K562 (cell line): ENCODE data around the gene SPSB1. TPM values are rescaled to one million over a fixed set of nuclear protein-coding genes. Genes with fewer than 3 reads are reported as not detected.

Experiments used
- ATAC-seq: fragments of 200-7000 bp; cut with Tn5 transposase; 3 replicates; pipeline ENCODE4 v1.9.1; 2020; ENCODE audit warnings: moderate library complexity
- BruUV-seq: library from RNA; stranded (reverse); fragments of 400-500 nt; replicated peaks from 2 replicates; lab custom pipeline; 2021; lab: Mats Ljungman, UMichigan
- CTCF ChIA-PET: fragments of 300-600 bp; formaldehyde crosslinking; extraction: SDS; loops from one replicate; lab custom pipeline; 2021; ENCODE audit warnings: low intra/inter-chr PET ratio; lab: Yijun Ruan, JAX
- POLR2A ChIA-PET: fragments of 300-600, 350-650 bp; sonication (Branson Sonifier 250); formaldehyde crosslinking; extraction: SDS; loops from one replicate; lab custom pipeline; 2021; ENCODE audit warnings: antibody characterized with exemption, inconsistent platforms; lab: Yijun Ruan, JAX
- DNase-seq, 4 experiments: peaks; one replicate each; pipeline versions ENCODE4 v3.0.0 to v3.0.0-alpha.2; 2011 to 2018; ENCODE audit warnings: low spot score in 3 of 4, mixed read lengths in 3 of 4; ENCODE audit errors: extremely low read depth in 1 of 4
- FAIRE-seq: peaks from 2 replicates; lab custom pipeline; 2011; peaks lifted over from hg19 to GRCh38; lab: Jason Lieb, UNC
- H2AFZ ChIP-seq: 2 replicates; pipeline ENCODE4 v1.6.0; 2011; ENCODE audit warnings: low read depth, low read length, control low read depth, inconsistent platforms
- H3K27ac ChIP-seq: fragments of 200-600 bp; 3 replicates; pipeline ENCODE4 v1.8.0; 2011; ENCODE audit warnings: low read depth, mild to moderate bottlenecking, control low read depth, inconsistent platforms, low read length, moderate library complexity, mixed read lengths; ENCODE audit errors: extremely low read depth
- H3K27me3 ChIP-seq, 2 experiments: fragments of 300-600 bp in 1 of 2; 2 replicates in 1 of 2; 3 replicates in 1 of 2; pipeline versions ENCODE4 v1.6.0 to v1.8.0; 2011; ENCODE audit warnings: inconsistent platforms in 2 of 2, low read length in 2 of 2, mild to moderate bottlenecking in 1 of 2, mixed read lengths in 1 of 2, moderate library complexity in 1 of 2; ENCODE audit not compliant: control insufficient read depth in 2 of 2, insufficient read depth in 2 of 2
- H3K36me3 ChIP-seq: fragments of 300-600 bp; 3 replicates; pipeline ENCODE4 v1.8.0; 2011; ENCODE audit warnings: mild to moderate bottlenecking, low read length, inconsistent platforms; ENCODE audit not compliant: control insufficient read depth, insufficient read depth
- H3K4me1 ChIP-seq, 2 experiments: fragments of 200-600 bp in 1 of 2; replicated peaks in 1 of 2; 2 replicates in 1 of 2; 3 replicates in 1 of 2; pipeline versions ENCODE4 v1.5.1 to v1.8.0; 2011; ENCODE audit warnings: inconsistent platforms in 2 of 2, low read length in 2 of 2, mild to moderate bottlenecking in 1 of 2, mixed read lengths in 1 of 2, moderate library complexity in 1 of 2; ENCODE audit not compliant: control insufficient read depth in 2 of 2, insufficient read depth in 2 of 2
- H3K4me2 ChIP-seq: 2 replicates; pipeline ENCODE4 v1.6.1; 2011; ENCODE audit warnings: low read length, control low read depth, inconsistent platforms, mixed read lengths; ENCODE audit not compliant: insufficient read depth
- H3K4me3 ChIP-seq: fragments of 200-600 bp; sonication (generic), shearing (Covaris generic); 2 replicates; pipeline ENCODE4 v1.5.1; 2016; ENCODE audit warnings: control low read depth, inconsistent platforms
- H3K79me2 ChIP-seq: fragments of 200-600 bp; 3 replicates; pipeline ENCODE4 v1.8.0; 2011; ENCODE audit warnings: low read length, inconsistent platforms; ENCODE audit not compliant: control insufficient read depth, insufficient read depth
- H3K9ac ChIP-seq, 2 experiments: 2 replicates each; pipeline versions ENCODE4 v1.6.0 to v1.6.1; 2011; ENCODE audit warnings: low read depth in 2 of 2, low read length in 2 of 2, control low read depth in 1 of 2, inconsistent platforms in 1 of 2, mild to moderate bottlenecking in 1 of 2, mixed read lengths in 1 of 2; ENCODE audit not compliant: insufficient read depth in 1 of 2
- H3K9me1 ChIP-seq: one replicate; pipeline ENCODE4 v1.6.0; 2011; ENCODE audit warnings: inconsistent platforms, mild to moderate bottlenecking, low read length, moderate library complexity; ENCODE audit not compliant: control insufficient read depth, insufficient read depth
- H3K9me3 ChIP-seq: replicated peaks from 2 replicates; pipeline ENCODE4 v1.5.1; 2011; ENCODE audit warnings: low read depth, low read length, inconsistent platforms; ENCODE audit not compliant: control insufficient read depth, insufficient read depth
- H4K20me1 ChIP-seq: replicated peaks from 2 replicates; pipeline ENCODE4 v1.6.1; 2011; ENCODE audit warnings: low read length, inconsistent platforms, mixed read lengths; ENCODE audit not compliant: control insufficient read depth, insufficient read depth
- CREM ChIP-seq: IDR thresholded peaks from 2 replicates; pipeline ENCODE4 v1.6.1; 2014; ENCODE audit warnings: antibody characterized with exemption, low read depth
- GTF2F1 ChIP-seq: IDR thresholded peaks from 2 replicates; pipeline ENCODE4 v1.6.1; 2011; ENCODE audit warnings: low read depth, low read length, improper control_type of control experiment
- HMGN3 ChIP-seq: IDR thresholded peaks from 2 replicates; pipeline ENCODE4 v1.6.1; 2011; ENCODE audit warnings: borderline replicate concordance, low read depth, mild to moderate bottlenecking, mixed read lengths, low read length; ENCODE audit not compliant: insufficient read length; ENCODE audit errors: extremely low read depth
- NFXL1 ChIP-seq: fragments of 450-650 bp; formaldehyde crosslinking; IDR thresholded peaks from 2 replicates; pipeline ENCODE4 v1.4.0; 2021; ENCODE audit warnings: mild to moderate bottlenecking
- SMARCE1 ChIP-seq: fragments of 450-650 bp; IDR thresholded peaks from 2 replicates; pipeline ENCODE4 v1.7.1; 2016; ENCODE audit warnings: mild to moderate bottlenecking
- SPI1 ChIP-seq: IDR thresholded peaks from 2 replicates; pipeline ENCODE4 v1.6.1; 2011; ENCODE audit warnings: low read depth, low read length, control low read depth, borderline replicate concordance
- ZNF354B ChIP-seq: fragments of 250-450 bp; sonication (Bioruptor Pico); IDR thresholded peaks from 2 replicates; pipeline ENCODE4 v1.4.0; 2020
- ZNF57 ChIP-seq: fragments of 450-650 bp; formaldehyde crosslinking; IDR thresholded peaks from 2 replicates; pipeline ENCODE4 v1.4.0; 2020; ENCODE audit warnings: mild to moderate bottlenecking, moderate library complexity
- ZNF785 ChIP-seq: fragments of 250-450 bp; sonication (Bioruptor Pico); IDR thresholded peaks from 2 replicates; pipeline ENCODE4 v1.4.0; 2020; ENCODE audit warnings: mild to moderate bottlenecking
- WGBS: fragments of 100-300 bp; shearing (Covaris generic); methylation state at CpG from one replicate; pipeline ENCODE4 v1.1.6; 2016; ENCODE audit warnings: low coverage, mixed read lengths; ENCODE audit not compliant: insufficient coverage; ENCODE audit errors: missing lambda C conversion rate; 5-methylcytosine and 5-hydroxymethylcytosine counted together
- in situ Hi-C: fragments of 300-500 bp; cut with MboI; formaldehyde crosslinking; loops from 4 replicates; pipeline ENCODE4 v1.15.0; 2018; ENCODE audit warnings: inconsistent platforms, mixed read lengths
- intact Hi-C: fragments of 100-400 bp; cut with micrococcal nuclease; formaldehyde crosslinking; loops from 2 replicates; pipeline ENCODE4 v1.14.2; 2022
- polyA plus RNA-seq, 8 experiments: library from polyadenylated mRNA; depleted of rRNA in 4 of 8; stranded (reverse) in 5 of 8; unstranded in 3 of 8; fragments of >200 nt; fragmentation: Nextera tagmentation in 2 of 8; fragmentation: Illumina TruSeq in 1 of 8; extraction: Ambion mirVana in 2 of 8; extraction: Trizol in 1 of 8; gene quantifications; 2 replicates each; pipeline versions ENCODE4 v1.2.1 to v1.2.3, GENCODE V29; 2011 to 2014; ENCODE audit warnings: inconsistent platforms in 1 of 8, missing spikeins in 1 of 8
- total RNA-seq, 7 experiments: library from RNA; depleted of rRNA in 6 of 7; stranded (reverse); fragments of >200 nt in 6 of 7; fragmentation: Illumina TruSeq in 2 of 7; extraction: Trizol in 2 of 7; gene quantifications; 2 replicates each; pipeline versions ENCODE4 v1.2.1 to v1.2.3, GENCODE V29; 2011 to 2021; ENCODE audit warnings: low replicate concordance in 1 of 7
- TF ChIP-seq, protein P1 (sequence below): fragments of 450-650 bp; IDR thresholded peaks from 2 replicates; pipeline ENCODE4 v1.6.1; 2016; ENCODE audit warnings: low read depth
- TF ChIP-seq, protein P2 (sequence below): fragments of 450-650 bp; IDR thresholded peaks from 2 replicates; pipeline ENCODE4 v1.6.1; 2017; ENCODE audit warnings: antibody characterized with exemption, mild to moderate bottlenecking

SPSB1 gene
- total and polyA plus RNA-seq, 9 of the 15 experiments (the other 6 are each of a cell fraction or from before 2014, with no cell fraction given): 0.06 to 0.35 (median 0.14) TPM; not detected in 6

DNA sequence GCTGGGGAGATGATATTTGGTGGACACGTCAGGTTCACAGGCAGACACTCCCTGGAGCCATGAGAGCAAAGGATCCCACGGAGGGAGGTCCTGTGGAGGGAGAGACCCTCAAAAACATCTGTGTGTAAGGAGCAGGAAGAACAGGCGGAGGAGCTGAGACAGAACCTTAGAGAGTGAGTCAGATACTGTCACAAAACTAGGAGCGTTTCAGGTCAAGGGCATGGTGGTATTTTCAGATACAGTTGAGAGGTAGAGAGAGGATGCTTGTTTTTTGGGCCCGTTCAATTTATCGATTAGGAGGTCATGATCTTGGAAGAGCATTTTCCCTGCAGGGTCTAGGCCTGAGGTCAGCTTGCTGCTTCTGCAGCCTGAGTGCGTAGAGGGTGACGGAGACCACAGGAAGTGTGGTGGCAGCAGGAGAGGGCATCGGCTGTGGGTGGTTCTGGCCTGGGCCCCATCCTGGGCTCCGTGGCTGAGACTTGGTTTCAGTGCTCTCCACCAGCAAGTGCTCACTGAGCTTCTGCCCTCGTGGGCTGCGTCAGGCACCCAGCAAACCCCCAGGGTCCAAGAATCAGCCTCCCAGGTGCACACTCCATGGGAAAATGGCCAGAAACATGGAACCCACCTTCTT lies 39.9 kb downstream of the SPSB1 start:
- DNase-seq (no peak), ATAC-seq (no peak), FAIRE-seq (no peak)
- no peak overlapping the region for H3K27ac ChIP-seq
- H3K27me3 ChIP-seq: peaks cover 62 to 83% of the 10 kb centered on the region in 2 experiments
- no peaks in the 10 kb centered on the region for H3K9me3 ChIP-seq
- H3K79me2 ChIP-seq: no peaks in the 10 kb centered on the region
- ChIA-PET POLR2A (interaction anchor here (0.6 kb wide), 1 partner anchor 21 kb away, joined by 3 read pairs; no protein-coding TSS in a partner anchor), CTCF (no interaction called here)
- H3K4me2 ChIP-seq: no peak overlapping the region
- no peak overlapping the region for H2AFZ ChIP-seq
- H3K9me1 ChIP-seq: no peaks in the 10 kb centered on the region
- in situ Hi-C loops: no loop called here
- no peak overlapping the region for H3K4me3 ChIP-seq
- intact Hi-C loops: no loop called here
- no TSS peak for BruUV-seq
- peak overlapping the region in 1 of 2 experiments; percentile 13; a peak in 1 of 4 replicates for H3K9ac ChIP-seq
- 9% methylated on average over 12 of the region's 12 CpGs for WGBS
- TF ChIP-seq CREM: no peak
- TF ChIP-seq NFXL1 (CRISPR knock-in tag): no peak
- TF ChIP-seq ZNF354B (CRISPR knock-in tag): no peak
- TF ChIP-seq SPI1: no peak
- TF ChIP-seq, protein P1, sequence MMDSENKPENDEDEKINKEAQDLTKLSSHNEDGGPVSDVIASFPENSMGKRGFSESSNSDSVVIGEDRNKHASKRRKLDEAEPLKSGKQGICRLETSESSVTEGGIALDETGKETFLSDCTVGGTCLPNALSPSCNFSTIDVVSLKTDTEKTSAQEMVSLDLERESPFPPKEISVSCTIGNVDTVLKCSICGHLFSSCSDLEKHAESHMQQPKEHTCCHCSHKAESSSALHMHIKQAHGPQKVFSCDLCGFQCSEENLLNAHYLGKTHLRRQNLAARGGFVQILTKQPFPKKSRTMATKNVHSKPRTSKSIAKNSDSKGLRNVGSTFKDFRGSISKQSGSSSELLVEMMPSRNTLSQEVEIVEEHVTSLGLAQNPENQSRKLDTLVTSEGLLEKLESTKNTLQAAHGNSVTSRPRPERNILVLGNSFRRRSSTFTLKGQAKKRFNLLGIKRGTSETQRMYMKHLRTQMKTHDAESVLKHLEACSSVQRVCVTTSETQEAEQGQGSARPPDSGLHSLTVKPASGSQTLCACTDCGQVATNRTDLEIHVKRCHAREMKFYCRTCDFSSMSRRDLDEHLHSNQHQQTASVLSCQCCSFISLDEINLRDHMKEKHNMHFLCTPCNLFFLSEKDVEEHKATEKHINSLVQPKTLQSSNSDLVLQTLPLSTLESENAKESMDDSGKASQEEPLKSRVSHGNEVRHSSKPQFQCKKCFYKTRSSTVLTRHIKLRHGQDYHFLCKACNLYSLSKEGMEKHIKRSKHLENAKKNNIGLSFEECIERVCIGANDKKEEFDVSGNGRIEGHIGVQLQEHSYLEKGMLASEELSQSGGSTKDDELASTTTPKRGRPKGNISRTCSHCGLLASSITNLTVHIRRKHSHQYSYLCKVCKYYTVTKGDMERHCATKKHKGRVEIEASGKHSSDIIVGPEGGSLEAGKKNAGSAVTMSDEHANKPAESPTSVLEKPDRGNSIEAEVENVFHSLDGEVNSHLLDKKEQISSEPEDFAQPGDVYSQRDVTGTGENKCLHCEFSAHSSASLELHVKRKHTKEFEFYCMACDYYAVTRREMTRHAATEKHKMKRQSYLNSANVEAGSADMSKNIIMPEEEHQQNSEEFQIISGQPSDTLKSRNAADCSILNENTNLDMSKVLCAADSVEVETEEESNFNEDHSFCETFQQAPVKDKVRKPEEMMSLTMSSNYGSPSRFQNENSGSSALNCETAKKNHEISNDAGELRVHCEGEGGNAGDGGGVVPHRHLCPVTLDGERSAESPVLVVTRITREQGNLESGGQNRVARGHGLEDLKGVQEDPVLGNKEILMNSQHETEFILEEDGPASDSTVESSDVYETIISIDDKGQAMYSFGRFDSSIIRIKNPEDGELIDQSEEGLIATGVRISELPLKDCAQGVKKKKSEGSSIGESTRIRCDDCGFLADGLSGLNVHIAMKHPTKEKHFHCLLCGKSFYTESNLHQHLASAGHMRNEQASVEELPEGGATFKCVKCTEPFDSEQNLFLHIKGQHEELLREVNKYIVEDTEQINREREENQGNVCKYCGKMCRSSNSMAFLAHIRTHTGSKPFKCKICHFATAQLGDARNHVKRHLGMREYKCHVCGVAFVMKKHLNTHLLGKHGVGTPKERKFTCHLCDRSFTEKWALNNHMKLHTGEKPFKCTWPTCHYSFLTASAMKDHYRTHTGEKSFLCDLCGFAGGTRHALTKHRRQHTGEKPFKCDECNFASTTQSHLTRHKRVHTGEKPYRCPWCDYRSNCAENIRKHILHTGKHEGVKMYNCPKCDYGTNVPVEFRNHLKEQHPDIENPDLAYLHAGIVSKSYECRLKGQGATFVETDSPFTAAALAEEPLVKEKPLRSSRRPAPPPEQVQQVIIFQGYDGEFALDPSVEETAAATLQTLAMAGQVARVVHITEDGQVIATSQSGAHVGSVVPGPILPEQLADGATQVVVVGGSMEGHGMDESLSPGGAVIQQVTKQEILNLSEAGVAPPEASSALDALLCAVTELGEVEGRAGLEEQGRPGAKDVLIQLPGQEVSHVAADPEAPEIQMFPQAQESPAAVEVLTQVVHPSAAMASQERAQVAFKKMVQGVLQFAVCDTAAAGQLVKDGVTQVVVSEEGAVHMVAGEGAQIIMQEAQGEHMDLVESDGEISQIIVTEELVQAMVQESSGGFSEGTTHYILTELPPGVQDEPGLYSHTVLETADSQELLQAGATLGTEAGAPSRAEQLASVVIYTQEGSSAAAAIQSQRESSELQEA: no peak
- TF ChIP-seq SMARCE1: no peak
- TF ChIP-seq HMGN3: no peak
- TF ChIP-seq GTF2F1: no peak
- TF ChIP-seq ZNF57 (CRISPR knock-in tag): no peak
- TF ChIP-seq, protein P2, sequence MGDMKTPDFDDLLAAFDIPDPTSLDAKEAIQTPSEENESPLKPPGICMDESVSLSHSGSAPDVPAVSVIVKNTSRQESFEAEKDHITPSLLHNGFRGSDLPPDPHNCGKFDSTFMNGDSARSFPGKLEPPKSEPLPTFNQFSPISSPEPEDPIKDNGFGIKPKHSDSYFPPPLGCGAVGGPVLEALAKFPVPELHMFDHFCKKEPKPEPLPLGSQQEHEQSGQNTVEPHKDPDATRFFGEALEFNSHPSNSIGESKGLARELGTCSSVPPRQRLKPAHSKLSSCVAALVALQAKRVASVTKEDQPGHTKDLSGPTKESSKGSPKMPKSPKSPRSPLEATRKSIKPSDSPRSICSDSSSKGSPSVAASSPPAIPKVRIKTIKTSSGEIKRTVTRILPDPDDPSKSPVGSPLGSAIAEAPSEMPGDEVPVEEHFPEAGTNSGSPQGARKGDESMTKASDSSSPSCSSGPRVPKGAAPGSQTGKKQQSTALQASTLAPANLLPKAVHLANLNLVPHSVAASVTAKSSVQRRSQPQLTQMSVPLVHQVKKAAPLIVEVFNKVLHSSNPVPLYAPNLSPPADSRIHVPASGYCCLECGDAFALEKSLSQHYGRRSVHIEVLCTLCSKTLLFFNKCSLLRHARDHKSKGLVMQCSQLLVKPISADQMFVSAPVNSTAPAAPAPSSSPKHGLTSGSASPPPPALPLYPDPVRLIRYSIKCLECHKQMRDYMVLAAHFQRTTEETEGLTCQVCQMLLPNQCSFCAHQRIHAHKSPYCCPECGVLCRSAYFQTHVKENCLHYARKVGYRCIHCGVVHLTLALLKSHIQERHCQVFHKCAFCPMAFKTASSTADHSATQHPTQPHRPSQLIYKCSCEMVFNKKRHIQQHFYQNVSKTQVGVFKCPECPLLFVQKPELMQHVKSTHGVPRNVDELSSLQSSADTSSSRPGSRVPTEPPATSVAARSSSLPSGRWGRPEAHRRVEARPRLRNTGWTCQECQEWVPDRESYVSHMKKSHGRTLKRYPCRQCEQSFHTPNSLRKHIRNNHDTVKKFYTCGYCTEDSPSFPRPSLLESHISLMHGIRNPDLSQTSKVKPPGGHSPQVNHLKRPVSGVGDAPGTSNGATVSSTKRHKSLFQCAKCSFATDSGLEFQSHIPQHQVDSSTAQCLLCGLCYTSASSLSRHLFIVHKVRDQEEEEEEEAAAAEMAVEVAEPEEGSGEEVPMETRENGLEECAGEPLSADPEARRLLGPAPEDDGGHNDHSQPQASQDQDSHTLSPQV: no peak
- TF ChIP-seq ZNF785 (CRISPR knock-in tag): no peak
- TF ChIP-seq, all 486 proteins: peak for 0
- no peaks in the 10 kb centered on the region for H3K36me3 ChIP-seq
- peaks cover 16% of the 10 kb centered on the region; the same call in 1 of the 2 replicates for H4K20me1 ChIP-seq
- H3K4me1 ChIP-seq: no peaks in the 10 kb centered on the region
